GM19240 (cell line): Measurements from ENCODE around the gene TPSG1.
"Not testable (repeated sequence)": the region's sequence is repeated elsewhere in the genome, so short reads cannot be mapped to it uniquely, and the experiment has no call there.

ENCODE experiments used
- DNase-seq: peaks from one replicate; pipeline ENCODE4 v3.0.0; 2011; ENCODE audit warnings: low spot score; ENCODE audit not compliant: insufficient read length

Gene TPSG1

DNA sequence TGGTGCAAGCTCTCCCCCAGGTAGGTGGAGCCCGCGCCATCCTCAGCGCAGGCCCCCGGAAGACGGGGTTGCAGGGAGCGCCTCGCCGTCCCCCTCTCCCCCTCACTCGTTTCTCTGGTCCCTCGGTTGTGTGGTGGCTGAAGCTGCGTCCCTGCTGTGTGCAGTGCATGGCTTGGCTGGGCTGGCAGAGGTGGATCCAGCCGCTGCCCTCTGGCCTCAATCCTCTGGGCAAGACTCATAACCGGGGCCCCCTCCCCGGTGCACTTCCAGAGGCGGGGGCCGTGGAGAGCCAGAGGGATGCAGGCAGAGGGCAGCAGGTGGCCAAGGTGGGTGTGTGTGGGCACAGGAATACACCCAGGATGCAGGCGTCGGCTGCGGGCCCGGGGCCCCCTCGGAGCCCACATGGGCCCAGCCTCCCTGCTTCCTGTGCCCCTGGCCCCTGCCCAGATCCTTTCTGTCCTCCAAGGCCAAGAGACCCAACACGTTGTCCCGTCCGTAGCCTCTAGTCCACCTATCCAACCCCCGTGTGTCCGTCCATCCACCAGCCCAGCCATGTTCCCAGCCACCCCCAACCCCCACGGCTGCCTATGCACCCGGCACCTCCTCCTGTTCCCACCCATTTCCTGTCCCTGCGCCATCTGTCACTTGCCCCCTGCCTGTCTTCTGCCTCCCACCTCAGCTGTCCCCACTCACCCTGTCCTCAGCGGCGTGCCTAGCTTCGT is 9.3 kb downstream of the TPSG1 start:
- DNase-seq, result no peak

DNA sequence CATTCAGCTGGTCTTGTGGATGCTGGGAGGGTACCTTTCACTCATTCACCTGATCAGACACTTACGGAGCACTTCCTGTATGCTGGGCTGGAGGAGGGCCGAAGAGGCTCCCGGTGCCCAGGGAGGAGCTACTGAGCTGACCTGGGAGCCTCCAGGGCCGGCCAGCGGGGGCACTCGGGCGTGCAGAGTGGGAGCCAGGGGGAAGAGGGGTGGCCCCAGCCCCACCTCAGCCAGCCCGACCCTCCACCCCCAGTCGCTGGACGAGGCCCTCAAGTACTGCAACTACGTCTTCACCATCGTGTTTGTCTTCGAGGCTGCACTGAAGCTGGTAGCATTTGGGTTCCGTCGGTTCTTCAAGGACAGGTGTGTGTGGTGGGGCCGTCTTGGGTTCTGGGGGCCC is 10.3 kb downstream of the TPSG1 start:
- DNase-seq, result no peak

DNA sequence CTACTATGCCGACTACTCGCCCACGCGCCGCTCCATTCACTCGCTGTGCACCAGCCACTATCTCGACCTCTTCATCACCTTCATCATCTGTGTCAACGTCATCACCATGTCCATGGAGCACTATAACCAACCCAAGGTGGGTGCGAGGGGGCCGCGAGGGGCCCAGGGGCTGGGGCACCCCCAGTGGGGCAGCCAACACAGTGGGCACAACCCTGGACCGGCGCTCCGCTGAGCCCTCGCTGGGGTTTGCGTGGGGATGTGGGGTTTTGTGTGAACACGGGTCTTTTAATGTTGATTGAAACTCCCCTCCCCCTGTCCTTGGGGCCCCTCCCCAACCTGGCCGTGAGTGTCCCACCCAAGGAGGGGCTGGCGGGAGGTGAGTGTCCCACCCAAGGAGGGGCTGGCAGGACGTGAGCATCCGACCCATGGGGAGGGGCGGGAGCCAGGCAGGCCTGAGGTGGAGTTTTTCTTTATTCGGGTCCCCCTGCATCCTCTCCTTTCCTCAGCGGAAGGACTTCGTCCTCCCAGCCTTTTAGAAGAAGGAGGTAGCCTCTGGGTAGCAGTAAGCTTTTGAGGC is 11.2 kb downstream of the TPSG1 start:
- no peak for DNase-seq

DNA sequence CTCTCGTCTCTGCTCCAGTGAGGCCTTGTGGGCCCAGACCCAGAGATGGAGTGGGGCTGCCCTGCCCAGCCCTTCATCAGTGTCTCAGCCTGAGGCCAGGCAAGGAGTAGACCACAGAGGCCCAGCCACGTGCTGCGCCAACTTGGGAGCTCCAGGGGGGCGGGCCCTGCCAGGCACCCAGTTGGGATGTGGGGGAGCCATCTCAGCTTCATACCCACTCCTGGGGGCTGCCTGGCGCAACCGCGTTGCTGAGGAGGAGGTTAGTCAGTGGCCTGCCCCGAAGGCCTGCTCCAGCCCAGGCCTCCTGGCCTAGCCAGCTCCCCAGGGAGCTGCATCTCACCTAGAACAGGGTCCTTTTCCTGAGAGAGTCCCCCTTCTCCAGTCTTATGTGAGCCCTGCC is 11.8 kb downstream of the TPSG1 start:
- DNase-seq, result no peak

DNA sequence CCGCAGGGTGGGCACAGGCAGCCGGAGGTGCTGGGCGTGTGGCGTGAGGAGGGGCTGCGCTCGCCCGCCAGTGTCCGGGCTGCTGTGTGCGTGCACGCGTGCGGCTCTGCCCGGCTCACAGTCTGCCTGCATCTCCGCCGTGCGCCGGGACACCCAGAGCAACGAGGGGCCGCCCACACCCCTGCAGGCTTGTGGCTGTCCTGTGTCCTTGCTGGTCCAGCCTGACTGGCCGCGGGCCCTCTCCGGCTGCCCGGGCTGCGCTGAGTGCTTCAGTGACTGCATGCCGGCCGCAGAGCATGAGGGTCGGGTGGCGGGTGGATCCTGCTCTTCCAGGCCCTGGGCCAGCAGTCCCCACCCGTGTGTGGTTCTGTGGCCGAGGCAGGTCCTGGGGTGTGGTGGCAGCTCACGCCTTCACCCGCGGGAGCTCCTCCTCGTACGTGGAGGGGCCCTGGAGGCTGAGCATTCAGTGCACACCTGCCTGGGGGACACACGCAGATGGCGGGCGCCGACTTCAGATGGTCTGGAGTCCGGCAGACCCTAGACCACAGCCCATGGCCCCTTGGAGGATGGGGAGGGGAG is 12.4 kb downstream of the TPSG1 start:
- no peak for DNase-seq

DNA sequence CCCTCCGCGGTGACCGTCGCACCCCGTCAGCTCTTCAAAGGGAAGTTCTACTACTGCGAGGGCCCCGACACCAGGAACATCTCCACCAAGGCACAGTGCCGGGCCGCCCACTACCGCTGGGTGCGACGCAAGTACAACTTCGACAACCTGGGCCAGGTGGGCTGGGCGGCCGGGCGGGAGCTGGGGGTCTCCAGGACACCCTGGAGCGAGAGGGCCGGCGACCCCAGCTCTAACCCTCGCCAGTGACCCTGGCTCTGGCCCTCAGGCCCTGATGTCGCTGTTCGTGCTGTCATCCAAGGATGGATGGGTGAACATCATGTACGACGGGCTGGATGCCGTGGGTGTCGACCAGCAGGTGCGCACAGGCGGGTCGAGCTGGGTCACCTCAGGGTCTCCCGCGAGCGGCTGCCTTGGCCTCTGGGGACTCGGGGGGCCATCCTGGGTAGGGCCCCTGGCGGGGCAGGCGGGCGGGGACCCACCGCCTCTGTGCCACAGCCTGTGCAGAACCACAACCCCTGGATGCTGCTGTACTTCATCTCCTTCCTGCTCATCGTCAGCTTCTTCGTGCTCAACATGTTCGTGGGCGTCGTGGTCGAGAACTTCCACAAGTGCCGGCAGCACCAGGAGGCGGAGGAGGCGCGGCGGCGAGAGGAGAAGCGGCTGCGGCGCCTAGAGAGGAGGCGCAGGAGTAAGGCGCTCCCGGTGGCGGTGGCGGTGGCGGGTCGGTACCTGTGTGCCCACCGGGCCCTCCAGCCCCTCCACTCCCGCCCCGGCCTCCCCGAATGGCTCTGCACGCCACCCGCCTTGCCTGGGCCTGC is 13.4 kb downstream of the TPSG1 start:
- no peak for DNase-seq

DNA sequence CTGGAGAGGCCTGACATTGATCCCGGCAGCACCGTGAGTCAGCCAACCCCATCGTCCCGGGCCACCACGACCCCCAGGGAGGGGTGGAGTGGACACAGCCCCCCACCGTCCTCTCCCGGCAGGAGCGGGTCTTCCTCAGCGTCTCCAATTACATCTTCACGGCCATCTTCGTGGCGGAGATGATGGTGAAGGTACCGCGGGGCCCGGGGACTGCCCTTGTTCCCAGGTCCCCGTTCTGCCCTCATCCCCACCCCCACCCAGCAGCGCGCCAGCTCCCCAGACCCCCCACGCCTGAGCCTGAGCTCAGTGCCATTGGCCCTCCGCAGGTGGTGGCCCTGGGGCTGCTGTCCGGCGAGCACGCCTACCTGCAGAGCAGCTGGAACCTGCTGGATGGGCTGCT is 14.6 kb downstream of the TPSG1 start:
- DNase-seq, result no peak

DNA sequence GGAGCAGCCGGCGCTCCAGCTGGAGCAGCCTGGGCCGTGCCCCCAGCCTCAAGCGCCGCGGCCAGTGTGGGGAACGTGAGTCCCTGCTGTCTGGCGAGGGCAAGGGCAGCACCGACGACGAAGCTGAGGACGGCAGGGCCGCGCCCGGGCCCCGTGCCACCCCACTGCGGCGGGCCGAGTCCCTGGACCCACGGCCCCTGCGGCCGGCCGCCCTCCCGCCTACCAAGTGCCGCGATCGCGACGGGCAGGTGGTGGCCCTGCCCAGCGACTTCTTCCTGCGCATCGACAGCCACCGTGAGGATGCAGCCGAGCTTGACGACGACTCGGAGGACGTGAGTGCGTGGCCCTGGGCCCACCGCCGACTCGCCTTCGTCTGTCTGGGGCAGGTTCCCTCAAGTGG is 16.0 kb downstream of the TPSG1 start:
- DNase-seq, result no peak

DNA sequence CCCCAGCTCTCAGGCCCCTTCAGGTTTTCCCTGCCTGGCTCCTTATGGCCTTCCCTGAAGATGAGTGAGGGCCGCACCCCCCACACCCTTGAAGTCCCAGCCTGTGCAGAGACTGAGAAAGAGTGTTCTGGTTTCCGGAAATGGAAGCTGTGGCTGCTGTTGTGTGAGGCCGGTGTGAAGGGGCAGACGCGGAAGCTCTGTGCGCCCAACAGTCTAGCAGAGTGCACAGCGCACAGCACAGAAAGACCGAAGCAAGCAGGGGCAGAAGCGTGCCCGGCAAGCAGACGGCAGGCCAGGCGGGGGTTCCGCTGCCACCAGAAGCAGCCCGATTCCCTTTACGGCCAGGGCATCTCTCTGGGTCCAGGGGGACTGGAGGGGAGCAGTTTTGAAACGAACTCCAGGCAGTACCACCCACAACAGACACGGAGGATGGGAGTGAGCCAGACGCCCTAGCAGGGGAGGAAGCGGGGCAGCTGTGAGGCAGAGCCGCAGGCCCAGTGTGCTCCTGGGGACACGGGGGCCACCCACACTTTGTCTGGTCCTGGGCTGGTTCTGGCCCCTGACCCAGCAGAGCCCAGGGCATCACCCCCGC is 16.7 kb downstream of the TPSG1 start:
- no peak for DNase-seq

DNA sequence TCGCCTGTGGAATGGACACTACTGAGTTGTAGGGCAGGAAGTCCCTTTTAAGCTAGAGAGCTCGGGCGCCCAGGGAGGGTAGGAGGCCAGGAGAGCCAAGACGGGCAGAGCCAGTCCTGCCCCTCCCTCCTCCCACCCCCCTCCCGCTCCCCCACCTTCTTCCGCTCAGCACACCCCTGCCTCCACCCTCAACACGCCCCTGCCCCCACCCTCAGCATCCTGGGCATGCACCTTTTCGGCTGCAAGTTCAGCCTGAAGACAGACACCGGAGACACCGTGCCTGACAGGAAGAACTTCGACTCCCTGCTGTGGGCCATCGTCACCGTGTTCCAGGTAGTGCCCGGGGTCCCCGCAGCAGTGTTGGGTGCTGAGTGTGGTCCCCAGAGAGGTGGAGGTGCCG is 18.3 kb downstream of the TPSG1 start:
- DNase-seq, result no peak

DNA sequence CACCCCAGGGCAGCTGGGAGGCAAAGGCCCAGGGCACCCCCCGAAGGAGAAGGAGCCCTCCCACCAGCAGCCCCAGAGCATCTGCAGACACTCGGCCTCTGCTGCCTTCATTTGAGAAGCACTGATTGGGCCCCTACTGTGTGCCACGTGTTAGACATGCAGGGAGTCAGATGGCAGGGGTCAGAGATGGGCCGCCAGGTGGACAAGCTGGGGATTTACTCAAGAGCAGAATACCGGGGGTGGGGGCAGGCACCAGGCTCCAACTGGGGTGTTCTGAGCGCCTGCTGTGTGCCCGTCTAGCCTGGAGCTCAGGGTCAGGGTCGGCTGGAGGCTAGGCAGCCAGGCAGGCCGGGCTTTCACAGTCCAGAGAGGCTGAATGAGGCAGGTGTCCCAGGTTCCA is 18.7 kb downstream of the TPSG1 start:
- no peak for DNase-seq

DNA sequence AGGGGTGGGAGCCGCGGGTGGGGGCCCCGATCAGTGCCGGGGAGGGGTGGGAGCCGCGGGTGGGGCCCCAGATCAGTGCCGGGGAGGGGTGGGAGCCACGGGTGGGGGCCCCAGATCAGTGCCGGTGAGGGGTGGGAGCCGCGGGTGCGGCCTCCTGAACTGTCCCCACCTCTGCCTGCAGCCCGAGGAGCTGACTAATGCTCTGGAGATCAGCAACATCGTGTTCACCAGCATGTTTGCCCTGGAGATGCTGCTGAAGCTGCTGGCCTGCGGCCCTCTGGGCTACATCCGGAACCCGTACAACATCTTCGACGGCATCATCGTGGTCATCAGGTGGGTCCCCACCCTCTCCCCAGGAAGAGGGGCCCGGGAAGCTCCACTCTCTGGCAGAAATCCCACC is 20.1 kb downstream of the TPSG1 start:
- DNase-seq, result no peak

DNA sequence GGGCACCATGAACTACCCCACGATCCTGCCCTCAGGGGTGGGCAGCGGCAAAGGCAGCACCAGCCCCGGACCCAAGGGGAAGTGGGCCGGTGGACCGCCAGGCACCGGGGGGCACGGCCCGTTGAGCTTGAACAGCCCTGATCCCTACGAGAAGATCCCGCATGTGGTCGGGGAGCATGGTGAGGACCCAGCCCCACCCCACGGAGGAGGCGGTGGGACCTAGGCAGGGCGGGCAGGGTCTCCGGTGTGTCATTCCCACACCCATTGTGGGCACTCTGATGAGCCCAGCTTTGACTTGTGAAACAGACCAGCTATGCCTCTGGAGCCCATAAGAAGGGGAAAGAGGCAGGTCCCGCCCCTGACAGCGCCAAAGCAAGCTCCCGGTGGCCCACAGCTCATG is 22.8 kb downstream of the TPSG1 start:
- no peak for DNase-seq

DNA sequence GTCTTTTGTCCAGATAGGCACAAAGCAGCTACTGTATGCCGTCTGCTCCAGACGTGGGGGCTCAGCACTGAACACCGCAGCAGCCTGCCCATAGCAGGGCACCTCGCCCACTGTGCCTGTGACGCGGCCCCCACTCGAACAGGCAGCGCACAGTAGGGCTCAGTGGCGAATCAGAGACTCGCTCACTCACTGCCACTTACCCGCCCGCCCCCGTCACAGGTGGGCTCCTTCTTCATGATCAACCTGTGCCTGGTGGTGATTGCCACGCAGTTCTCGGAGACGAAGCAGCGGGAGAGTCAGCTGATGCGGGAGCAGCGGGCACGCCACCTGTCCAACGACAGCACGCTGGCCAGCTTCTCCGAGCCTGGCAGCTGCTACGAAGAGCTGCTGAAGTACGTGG is 23.6 kb downstream of the TPSG1 start:
- no peak for DNase-seq

DNA sequence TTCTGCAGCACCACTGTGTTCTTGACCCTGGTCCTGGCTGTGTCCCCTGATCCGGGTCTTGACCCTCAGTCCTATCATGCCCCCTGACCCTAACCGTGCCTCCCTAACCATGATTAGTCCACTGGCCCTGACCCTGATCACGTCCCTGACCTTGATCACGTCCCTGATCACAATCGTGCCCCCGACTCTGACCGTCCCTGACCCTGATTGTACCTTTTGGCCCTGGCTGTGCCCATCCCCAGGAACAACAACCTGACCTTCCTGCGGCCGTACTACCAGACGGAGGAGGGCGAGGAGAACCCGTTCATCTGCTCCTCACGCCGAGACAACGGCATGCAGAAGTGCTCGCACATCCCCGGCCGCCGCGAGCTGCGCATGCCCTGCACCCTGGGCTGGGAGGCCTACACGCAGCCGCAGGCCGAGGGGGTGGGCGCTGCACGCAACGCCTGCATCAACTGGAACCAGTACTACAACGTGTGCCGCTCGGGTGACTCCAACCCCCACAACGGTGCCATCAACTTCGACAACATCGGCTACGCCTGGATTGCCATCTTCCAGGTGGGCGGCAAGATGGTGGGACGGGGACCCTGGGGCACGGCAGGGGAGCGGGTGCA is 24.9 kb downstream of the TPSG1 start:
- DNase-seq, result no peak

DNA sequence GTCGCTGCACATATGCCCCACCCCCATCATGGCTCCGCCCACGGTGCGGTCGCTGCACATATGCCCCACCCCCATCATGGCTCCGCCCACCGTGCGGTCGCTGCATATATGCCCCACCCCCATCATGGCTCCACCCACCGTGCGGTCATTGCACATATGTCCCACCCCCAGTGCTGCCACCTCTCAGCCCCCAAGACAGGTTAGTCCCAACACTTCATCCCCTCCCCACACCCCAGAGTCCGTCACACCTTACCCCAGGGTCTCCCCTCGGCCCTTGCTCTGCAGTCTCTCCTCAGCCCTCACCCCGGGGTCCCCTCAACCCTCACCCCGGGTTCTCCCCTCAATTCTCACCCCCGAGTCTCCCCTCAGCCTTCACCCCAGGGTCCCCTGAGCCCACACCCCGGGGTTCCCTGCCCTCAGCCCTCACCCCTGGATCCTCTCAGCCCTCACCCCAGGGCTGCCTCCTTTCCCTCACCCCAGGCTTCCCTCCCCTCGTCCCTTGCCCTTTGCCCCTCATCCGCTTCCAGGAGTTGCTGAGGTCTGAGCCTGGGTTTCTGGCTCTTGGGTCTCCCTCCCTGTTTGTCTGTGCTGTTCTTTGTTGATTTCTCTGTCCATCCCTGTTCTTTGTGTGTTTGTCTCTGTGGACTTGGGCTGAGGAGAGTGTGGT is 25.6 kb downstream of the TPSG1 start:
- DNase-seq, result no peak

DNA sequence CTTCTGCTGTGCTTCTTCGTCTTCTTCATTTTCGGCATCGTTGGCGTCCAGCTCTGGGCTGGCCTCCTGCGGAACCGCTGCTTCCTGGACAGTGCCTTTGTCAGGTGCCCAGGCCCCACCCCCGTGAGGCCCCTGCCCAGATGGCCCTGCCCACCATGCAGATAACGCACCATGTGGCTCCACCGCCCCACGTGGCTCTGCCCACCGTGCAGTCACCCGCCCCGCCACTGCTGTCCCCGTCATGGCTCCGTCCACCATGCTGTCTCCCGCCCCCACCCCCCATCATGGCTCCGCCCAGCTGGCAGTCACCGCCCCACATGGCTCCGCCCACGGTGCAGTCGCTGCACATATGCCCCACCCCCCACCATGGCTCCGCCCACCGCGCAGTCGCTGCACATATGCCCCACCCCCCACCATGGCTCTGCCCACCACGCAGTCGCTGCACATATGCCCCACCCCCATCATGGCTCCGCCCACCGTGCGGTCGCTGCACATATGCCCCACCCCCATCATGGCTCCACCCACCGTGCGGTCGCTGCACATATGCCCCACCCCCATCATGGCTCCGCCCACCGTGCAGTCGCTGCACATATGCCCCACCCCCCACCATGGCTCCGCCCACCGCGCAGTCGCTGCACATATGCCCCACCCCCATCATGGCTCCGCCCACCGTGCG is 26.3 kb downstream of the TPSG1 start:
- DNase-seq, result not testable (repeated sequence)

DNA sequence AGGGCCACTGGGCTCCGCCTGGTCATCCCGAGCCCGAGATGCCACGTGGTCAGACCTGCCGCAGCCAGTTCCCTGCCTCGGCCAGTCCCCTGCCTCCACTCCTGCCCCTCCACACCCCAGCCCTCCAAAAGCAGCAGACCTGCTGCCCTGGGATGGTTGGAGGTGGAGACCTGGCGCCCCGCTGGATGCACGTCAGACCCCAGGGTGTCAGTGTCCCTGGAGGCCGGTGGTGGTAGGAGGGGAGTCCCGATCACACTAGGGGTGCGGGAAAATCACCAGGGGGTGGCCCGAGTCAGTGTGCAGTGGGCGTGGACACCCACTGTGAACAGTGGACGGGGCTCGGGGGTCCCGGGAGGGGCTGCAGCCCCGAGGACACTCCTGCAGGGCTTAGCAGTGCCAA is 26.9 kb downstream of the TPSG1 start:
- DNase-seq, result no peak

DNA sequence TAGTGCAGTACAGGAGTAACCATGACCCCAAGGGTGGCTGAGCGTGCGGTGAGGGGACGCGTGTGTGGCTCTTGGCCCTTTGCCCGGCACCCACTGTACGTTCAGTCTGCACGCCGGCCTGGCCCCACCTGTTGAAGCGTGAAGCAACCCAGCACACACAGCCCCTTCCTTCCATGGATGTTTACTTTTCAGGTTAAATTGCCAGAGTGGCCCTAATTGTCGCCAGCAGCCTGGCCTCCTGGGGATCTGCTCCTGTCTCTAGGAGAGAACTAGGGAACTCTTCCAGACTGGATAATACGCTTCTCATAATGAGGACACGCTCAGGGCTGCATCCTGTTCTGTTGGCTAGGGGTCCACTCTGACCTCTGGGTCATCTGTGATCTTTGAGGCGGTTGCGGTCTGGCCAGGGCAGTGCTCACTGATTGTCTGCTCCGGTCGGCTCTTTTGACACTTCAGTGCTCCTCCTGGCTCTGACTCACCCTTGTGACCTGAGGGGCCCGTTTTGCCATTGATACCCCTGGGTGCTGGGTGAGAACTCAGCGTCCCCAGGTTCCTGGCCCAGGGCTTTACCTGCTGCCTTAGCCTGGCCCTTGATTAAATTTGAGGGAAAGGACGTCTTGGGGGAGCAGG is 27.7 kb downstream of the TPSG1 start:
- DNase-seq, result no peak

DNA sequence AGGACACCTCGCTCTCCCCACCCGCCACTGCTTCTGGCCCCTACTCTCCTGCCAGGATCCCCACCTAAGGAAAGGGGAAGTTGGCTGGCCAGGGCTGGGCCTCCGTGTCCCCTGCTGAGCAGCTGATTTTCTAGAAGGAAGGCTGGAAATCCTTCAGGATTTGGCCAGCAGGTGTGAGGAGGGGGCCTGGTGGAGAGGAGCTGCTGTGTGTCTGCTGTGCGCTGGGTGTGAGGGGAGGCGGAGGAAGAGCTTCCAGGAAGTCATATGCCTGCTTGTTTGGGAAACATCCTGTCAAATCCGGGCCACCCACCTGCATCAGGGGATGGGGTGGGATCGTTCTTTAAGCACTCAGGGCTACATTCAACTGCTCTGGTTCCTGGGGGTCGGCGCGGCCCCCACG is 28.6 kb downstream of the TPSG1 start:
- no peak for DNase-seq
